SK-N-SH treated with all-trans-retinoic acid at 6 μM for 48 hours (cell line): ENCODE measurements around the gene PHF19.

Experiments used
- ATAC-seq: fragments of 200-7000 bp; cut with Tn5 transposase; 3 replicates; pipeline ENCODE4 v1.9.1; 2020; ENCODE audit warnings: mild to moderate bottlenecking, moderate library complexity
- CREB5 ChIP-seq: fragments of 250-450 bp; sonication (Bioruptor Pico); IDR thresholded peaks from 2 replicates; pipeline ENCODE4 v1.5.1; 2020; ENCODE audit warnings: low read depth, mild to moderate bottlenecking, moderate library complexity
- CSDC2 ChIP-seq: fragments of 250-450 bp; sonication (Bioruptor Pico); IDR thresholded peaks from 2 replicates; pipeline ENCODE4 v1.5.0; 2020; ENCODE audit warnings: mild to moderate bottlenecking, moderate library complexity
- ESRRG ChIP-seq: fragments of 250-450 bp; sonication (Bioruptor Pico); IDR thresholded peaks from 2 replicates; pipeline ENCODE4 v1.6.1; 2021; ENCODE audit warnings: mild to moderate bottlenecking
- PPARA ChIP-seq: fragments of 250-450 bp; sonication (Bioruptor Pico); IDR thresholded peaks from 2 replicates; pipeline ENCODE4 v1.5.0; 2020; ENCODE audit warnings: mild to moderate bottlenecking, borderline replicate concordance
- RARB ChIP-seq: fragments of 250-450 bp; sonication (Bioruptor Pico); IDR thresholded peaks from 2 replicates; pipeline ENCODE4 v1.8.0; 2021; ENCODE audit warnings: mild to moderate bottlenecking, moderate library complexity
- TCF4 ChIP-seq: fragments of 250-450 bp; sonication (Bioruptor Pico); IDR thresholded peaks from 2 replicates; pipeline ENCODE4 v1.8.0; 2021; ENCODE audit warnings: mild to moderate bottlenecking, moderate library complexity, borderline replicate concordance
- ZC3H10 ChIP-seq: fragments of 250-450 bp; sonication (Bioruptor Pico); IDR thresholded peaks from 2 replicates; pipeline ENCODE4 v1.5.1; 2021; ENCODE audit warnings: mild to moderate bottlenecking, moderate library complexity
- ZNF70 ChIP-seq: fragments of 450-650 bp; formaldehyde crosslinking; IDR thresholded peaks from 2 replicates; pipeline ENCODE4 v1.5.0; 2020; ENCODE audit warnings: mild to moderate bottlenecking, moderate library complexity
- TF ChIP-seq, protein P1 (sequence below): fragments of 250-450 bp; sonication (Bioruptor Pico); IDR thresholded peaks from 2 replicates; pipeline ENCODE4 v1.5.1; 2021; ENCODE audit warnings: mild to moderate bottlenecking, moderate library complexity
- TF ChIP-seq, protein P2 (sequence below): fragments of 250-450 bp; sonication (Bioruptor Pico); IDR thresholded peaks from 2 replicates; pipeline ENCODE4 v1.8.0; 2020; ENCODE audit warnings: mild to moderate bottlenecking, moderate library complexity, borderline replicate concordance
- TF ChIP-seq, protein P3 (sequence below): fragments of 250-450 bp; sonication (Bioruptor Pico); IDR thresholded peaks from 2 replicates; pipeline ENCODE4 v1.5.0; 2020; ENCODE audit warnings: mild to moderate bottlenecking, moderate library complexity
- TF ChIP-seq, protein P4 (sequence below): fragments of 250-450 bp; sonication (Bioruptor Pico); IDR thresholded peaks from 2 replicates; pipeline ENCODE4 v1.8.0; 2021; ENCODE audit warnings: low read depth, mild to moderate bottlenecking, moderate library complexity, borderline replicate concordance

Gene PHF19

DNA sequence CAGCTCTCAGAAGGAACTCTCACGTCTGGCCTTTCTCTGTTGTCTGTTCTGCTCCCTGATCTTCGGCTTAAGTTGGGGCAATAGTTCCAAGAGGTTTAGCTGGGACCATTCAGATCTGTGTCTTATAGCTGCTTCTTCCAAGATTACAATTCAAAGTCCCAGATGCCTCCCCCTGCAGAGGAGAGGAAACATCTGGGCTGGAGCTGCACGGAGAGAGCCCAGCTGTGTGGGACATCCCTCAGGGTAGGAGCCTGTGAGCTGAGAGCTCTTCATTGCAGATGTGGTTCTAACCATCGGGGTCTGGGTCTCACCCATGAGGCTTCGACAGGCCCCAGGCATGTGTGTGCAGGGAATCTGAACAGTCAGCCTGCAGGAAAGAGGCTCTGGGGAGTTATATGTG is 9.0 kb upstream of the PHF19 start:
- TF ChIP-seq, protein P1, sequence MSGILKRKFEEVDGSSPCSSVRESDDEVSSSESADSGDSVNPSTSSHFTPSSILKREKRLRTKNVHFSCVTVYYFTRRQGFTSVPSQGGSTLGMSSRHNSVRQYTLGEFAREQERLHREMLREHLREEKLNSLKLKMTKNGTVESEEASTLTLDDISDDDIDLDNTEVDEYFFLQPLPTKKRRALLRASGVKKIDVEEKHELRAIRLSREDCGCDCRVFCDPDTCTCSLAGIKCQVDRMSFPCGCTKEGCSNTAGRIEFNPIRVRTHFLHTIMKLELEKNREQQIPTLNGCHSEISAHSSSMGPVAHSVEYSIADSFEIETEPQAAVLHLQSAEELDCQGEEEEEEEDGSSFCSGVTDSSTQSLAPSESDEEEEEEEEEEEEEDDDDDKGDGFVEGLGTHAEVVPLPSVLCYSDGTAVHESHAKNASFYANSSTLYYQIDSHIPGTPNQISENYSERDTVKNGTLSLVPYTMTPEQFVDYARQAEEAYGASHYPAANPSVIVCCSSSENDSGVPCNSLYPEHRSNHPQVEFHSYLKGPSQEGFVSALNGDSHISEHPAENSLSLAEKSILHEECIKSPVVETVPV (CRISPR knock-in tag) = no peak
- no peak for TF ChIP-seq CREB5 (CRISPR knock-in tag)
- TF ChIP-seq, protein P2, sequence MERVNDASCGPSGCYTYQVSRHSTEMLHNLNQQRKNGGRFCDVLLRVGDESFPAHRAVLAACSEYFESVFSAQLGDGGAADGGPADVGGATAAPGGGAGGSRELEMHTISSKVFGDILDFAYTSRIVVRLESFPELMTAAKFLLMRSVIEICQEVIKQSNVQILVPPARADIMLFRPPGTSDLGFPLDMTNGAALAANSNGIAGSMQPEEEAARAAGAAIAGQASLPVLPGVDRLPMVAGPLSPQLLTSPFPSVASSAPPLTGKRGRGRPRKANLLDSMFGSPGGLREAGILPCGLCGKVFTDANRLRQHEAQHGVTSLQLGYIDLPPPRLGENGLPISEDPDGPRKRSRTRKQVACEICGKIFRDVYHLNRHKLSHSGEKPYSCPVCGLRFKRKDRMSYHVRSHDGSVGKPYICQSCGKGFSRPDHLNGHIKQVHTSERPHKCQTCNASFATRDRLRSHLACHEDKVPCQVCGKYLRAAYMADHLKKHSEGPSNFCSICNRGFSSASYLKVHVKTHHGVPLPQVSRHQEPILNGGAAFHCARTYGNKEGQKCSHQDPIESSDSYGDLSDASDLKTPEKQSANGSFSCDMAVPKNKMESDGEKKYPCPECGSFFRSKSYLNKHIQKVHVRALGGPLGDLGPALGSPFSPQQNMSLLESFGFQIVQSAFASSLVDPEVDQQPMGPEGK (CRISPR knock-in tag) = no peak
- no peak; the same call in 2 of the 3 replicates for ATAC-seq

- TF ChIP-seq, protein P3, sequence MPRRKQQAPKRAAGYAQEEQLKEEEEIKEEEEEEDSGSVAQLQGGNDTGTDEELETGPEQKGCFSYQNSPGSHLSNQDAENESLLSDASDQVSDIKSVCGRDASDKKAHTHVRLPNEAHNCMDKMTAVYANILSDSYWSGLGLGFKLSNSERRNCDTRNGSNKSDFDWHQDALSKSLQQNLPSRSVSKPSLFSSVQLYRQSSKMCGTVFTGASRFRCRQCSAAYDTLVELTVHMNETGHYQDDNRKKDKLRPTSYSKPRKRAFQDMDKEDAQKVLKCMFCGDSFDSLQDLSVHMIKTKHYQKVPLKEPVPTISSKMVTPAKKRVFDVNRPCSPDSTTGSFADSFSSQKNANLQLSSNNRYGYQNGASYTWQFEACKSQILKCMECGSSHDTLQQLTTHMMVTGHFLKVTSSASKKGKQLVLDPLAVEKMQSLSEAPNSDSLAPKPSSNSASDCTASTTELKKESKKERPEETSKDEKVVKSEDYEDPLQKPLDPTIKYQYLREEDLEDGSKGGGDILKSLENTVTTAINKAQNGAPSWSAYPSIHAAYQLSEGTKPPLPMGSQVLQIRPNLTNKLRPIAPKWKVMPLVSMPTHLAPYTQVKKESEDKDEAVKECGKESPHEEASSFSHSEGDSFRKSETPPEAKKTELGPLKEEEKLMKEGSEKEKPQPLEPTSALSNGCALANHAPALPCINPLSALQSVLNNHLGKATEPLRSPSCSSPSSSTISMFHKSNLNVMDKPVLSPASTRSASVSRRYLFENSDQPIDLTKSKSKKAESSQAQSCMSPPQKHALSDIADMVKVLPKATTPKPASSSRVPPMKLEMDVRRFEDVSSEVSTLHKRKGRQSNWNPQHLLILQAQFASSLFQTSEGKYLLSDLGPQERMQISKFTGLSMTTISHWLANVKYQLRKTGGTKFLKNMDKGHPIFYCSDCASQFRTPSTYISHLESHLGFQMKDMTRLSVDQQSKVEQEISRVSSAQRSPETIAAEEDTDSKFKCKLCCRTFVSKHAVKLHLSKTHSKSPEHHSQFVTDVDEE (CRISPR knock-in tag) = no peak
- ATAC-seq = no peak
Observed at GRCh38 chr9:120885457-120885856, 8.5 kb upstream of the PHF19 start.

GRCh38 chr9:120883608-120883996 is 6.6 kb upstream of the PHF19 start:
- ATAC-seq = no peak

GRCh38 chr9:120882935-120883607 is 6.1 kb upstream of the PHF19 start:
- no peak for ATAC-seq
- TF ChIP-seq ZNF70 (CRISPR knock-in tag) = no peak

More at GRCh38 chr9:120883608-120883996, 6.6 kb upstream of the PHF19 start:
- TF ChIP-seq TCF4 (CRISPR knock-in tag) (no peak), ZC3H10 (CRISPR knock-in tag) (no peak), RARB (CRISPR knock-in tag) (no peak), CREB5 (CRISPR knock-in tag) (no peak)
- TF ChIP-seq, protein P4, sequence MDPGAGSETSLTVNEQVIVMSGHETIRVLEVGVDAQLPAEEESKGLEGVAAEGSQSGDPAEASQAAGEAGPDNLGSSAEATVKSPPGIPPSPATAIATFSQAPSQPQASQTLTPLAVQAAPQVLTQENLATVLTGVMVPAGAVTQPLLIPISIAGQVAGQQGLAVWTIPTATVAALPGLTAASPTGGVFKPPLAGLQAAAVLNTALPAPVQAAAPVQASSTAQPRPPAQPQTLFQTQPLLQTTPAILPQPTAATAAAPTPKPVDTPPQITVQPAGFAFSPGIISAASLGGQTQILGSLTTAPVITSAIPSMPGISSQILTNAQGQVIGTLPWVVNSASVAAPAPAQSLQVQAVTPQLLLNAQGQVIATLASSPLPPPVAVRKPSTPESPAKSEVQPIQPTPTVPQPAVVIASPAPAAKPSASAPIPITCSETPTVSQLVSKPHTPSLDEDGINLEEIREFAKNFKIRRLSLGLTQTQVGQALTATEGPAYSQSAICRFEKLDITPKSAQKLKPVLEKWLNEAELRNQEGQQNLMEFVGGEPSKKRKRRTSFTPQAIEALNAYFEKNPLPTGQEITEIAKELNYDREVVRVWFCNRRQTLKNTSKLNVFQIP (CRISPR knock-in tag) = no peak

GRCh38 chr9:120879446-120879845 is 2.5 kb upstream of the PHF19 start:
- no peak for ATAC-seq
- TF ChIP-seq CSDC2 (no peak), ESRRG (CRISPR knock-in tag) (no peak), PPARA (CRISPR knock-in tag) (no peak)
- TF ChIP-seq, protein P3 (CRISPR knock-in tag) = no peak
